H1 (cell line): Measurements from ENCODE around the gene HBD. TPM values are rescaled to one million over a fixed set of nuclear protein-coding genes. Genes with fewer than 3 reads are reported as not detected.

ENCODE experiments used
- BACH1 ChIP-seq: IDR thresholded peaks from 2 replicates; pipeline ENCODE4 v1.6.1; 2012; ENCODE audit warnings: low read length, improper control_type of control experiment
- GTF2F1 ChIP-seq: IDR thresholded peaks from 2 replicates; pipeline ENCODE4 v1.6.1; 2012; ENCODE audit warnings: low read depth, low read length, improper control_type of control experiment, borderline replicate concordance
- YY1 ChIP-seq: IDR thresholded peaks from 2 replicates; pipeline ENCODE4 v1.6.1; 2011; ENCODE audit warnings: low read depth, mild to moderate bottlenecking, low read length
- polyA plus RNA-seq, 7 experiments: library from polyadenylated mRNA; depleted of rRNA in 3 of 7; stranded (reverse) in 5 of 7; unstranded in 2 of 7; fragments of >200 nt in 5 of 7; fragments of 200-250 nt in 2 of 7; gene quantifications; 1 replicate in 5 of 7; 2 replicates in 1 of 7; 4 replicates in 1 of 7; pipeline versions ENCODE4 v1.2.1 to v1.2.3, GENCODE V29; 2011 to 2013; ENCODE audit warnings: missing spikeins in 2 of 7, mixed read lengths in 2 of 7
- total RNA-seq: library from RNA; stranded (reverse); fragmentation: NEBNext Ultra II Directional; extraction: Animal tissue kit (Norgen Biotek cat#: 25700); gene quantifications from 2 replicates; pipeline ENCODE4 v1.2.1, GENCODE V29; 2021

The HBD gene
- total and polyA plus RNA-seq, 2 of the 8 experiments (the other 6 are each of a cell fraction or from before 2014, with no cell fraction given): not detected

GRCh38 chr11:5192738-5193137, 41.5 kb downstream of the HBD start (continued):
- TF ChIP-seq BACH1: no peak
- no peak for TF ChIP-seq GTF2F1
- TF ChIP-seq YY1: no peak
